CD4-positive, alpha-beta T cell (primary cell): Measurements from ENCODE around the gene MEPE. TPM values are rescaled to one million over a fixed set of nuclear protein-coding genes. Genes with fewer than 3 reads are reported as not detected.

Source experiments
- ATAC-seq: fragments of 200-7000 bp; cut with Tn5 transposase; one replicate; pipeline ENCODE4 v1.10.0; 2022; ENCODE audit warnings: mild to moderate bottlenecking; ENCODE audit not compliant: poor library complexity
- CTCF ChIA-PET: fragments of 350-600 bp; sonication (Branson Sonifier 250); formaldehyde crosslinking; loops from one replicate; lab custom pipeline; 2021; ENCODE audit warnings: antibody characterized with exemption, inconsistent platforms; lab: Charles Lee
- POLR2A ChIA-PET: fragments of 350-600 bp; sonication (Branson Sonifier 250); formaldehyde crosslinking; loops from one replicate; lab custom pipeline; 2021; ENCODE audit warnings: antibody characterized with exemption, inconsistent platforms; lab: Charles Lee
- DNase-seq, 14 experiments: peaks; one replicate each; pipeline ENCODE4 v3.0.0-alpha.2; 2013 to 2020; ENCODE audit warnings: mixed read lengths in 2 of 14
- H3K27ac ChIP-seq, 2 donors: one replicate each; pipeline versions ENCODE4 v1.5.1 to v1.7.0; 2013; ENCODE audit warnings: low read length in 2 of 2, low read depth in 1 of 2, mild to moderate bottlenecking in 1 of 2
- H3K27me3 ChIP-seq, 2 experiments: 1 replicate in 1 of 2; 2 replicates in 1 of 2; pipeline versions ENCODE4 v1.6.1 to v1.7.0; 2013; ENCODE audit warnings: low read length in 2 of 2, control low read depth in 1 of 2, mild to moderate bottlenecking in 1 of 2, moderate library complexity in 1 of 2; ENCODE audit not compliant: insufficient read depth in 2 of 2, control insufficient read depth in 1 of 2
- H3K36me3 ChIP-seq: one replicate; pipeline ENCODE4 v1.6.1; 2013; ENCODE audit warnings: low read length, control low read depth; ENCODE audit not compliant: insufficient read depth
- H3K4me1 ChIP-seq: one replicate; pipeline ENCODE4 v1.6.1; 2013; ENCODE audit warnings: low read length, control low read depth; ENCODE audit not compliant: insufficient read depth
- H3K4me3 ChIP-seq: one replicate; pipeline ENCODE4 v1.5.1; 2013; ENCODE audit warnings: mild to moderate bottlenecking, low read length, moderate library complexity
- H3K9me3 ChIP-seq, 2 experiments: 1 replicate in 1 of 2; 2 replicates in 1 of 2; pipeline versions ENCODE4 v1.6.1 to v1.7.0; 2013; ENCODE audit warnings: low read length in 2 of 2, mild to moderate bottlenecking in 2 of 2, control low read depth in 1 of 2, moderate library complexity in 1 of 2; ENCODE audit not compliant: control insufficient read depth in 1 of 2, insufficient read depth in 1 of 2
- H3K27ac Mint-ChIP-seq: one replicate; pipeline ENCODE4 v1.8.0; 2020; ENCODE audit warnings: mixed read lengths
- H3K27me3 Mint-ChIP-seq: one replicate; pipeline ENCODE4 v1.8.0; 2021; ENCODE audit warnings: mixed read lengths
- H3K36me3 Mint-ChIP-seq: one replicate; pipeline ENCODE4 v1.8.0; 2021; ENCODE audit warnings: low read depth, mixed read lengths
- H3K4me1 Mint-ChIP-seq: one replicate; pipeline ENCODE4 v1.8.0; 2021; ENCODE audit warnings: low read depth, mixed read lengths
- H3K4me3 Mint-ChIP-seq: one replicate; pipeline ENCODE4 v1.8.0; 2020; ENCODE audit warnings: mild to moderate bottlenecking, mixed read lengths
- H3K9me3 Mint-ChIP-seq: one replicate; pipeline ENCODE4 v1.8.0; 2020; ENCODE audit warnings: mixed read lengths
- CTCF ChIP-seq: fragments of 200-600 bp; IDR thresholded peaks from one replicate; pipeline ENCODE4 v1.8.0; 2022; ENCODE audit warnings: antibody characterized with exemption, mild to moderate bottlenecking
- intact Hi-C, 2 experiments: fragments of 100-400 bp; cut with DNase I in 1 of 2; cut with micrococcal nuclease in 1 of 2; formaldehyde crosslinking; loops; one replicate each; pipeline versions ENCODE4 v1.15.1 to v1.9.0; 2023 to 2025; cut with DNase I, micrococcal nuclease
- total RNA-seq, 174 experiments: library from RNA in 2 of 174; stranded (reverse) in 2 of 174; gene quantifications; one replicate each; pipeline ENCODE4 v1.2.3 and lab custom pipeline; 2021 to 2026

The MEPE gene
- total RNA-seq, 2 experiments from 2014 or later: not detected

- ChIA-PET CTCF (no interaction called here), POLR2A (no interaction called here)
- no peaks in the 10 kb centered on the region for H3K4me1 Mint-ChIP-seq
- Histone ChIP-seq H3K27me3 (no peaks in the 10 kb centered on the region), H3K27ac (no peak overlapping the region), H3K4me3 (no peak overlapping the region), H3K9me3 (no peaks in the 10 kb centered on the region), H3K36me3 (no peaks in the 10 kb centered on the region), H3K4me1 (no peaks in the 10 kb centered on the region)
- H3K9me3 Mint-ChIP-seq: no peaks in the 10 kb centered on the region
- ATAC-seq (no peak), DNase-seq (peak in 1 of 14 experiments; percentile 2)
- intact Hi-C loops: no loop called here
- no peaks in the 10 kb centered on the region for H3K36me3 Mint-ChIP-seq
- H3K27ac Mint-ChIP-seq: no peak overlapping the region
- H3K27me3 Mint-ChIP-seq: no peaks in the 10 kb centered on the region
- TF ChIP-seq CTCF: no peak
- H3K4me3 Mint-ChIP-seq: no peak overlapping the region
These were observed 25.4 kb upstream of the MEPE start for GRCh38 chr4:87807402-87807801.

GRCh38 chr4:87811977-87812376, 20.8 kb upstream of the MEPE start:
- DNase-seq (no peak), ATAC-seq (no peak)
- Mint-ChIP-seq H3K36me3 (no peaks in the 10 kb centered on the region), H3K4me1 (no peaks in the 10 kb centered on the region), H3K4me3 (no peak overlapping the region), H3K27ac (no peak overlapping the region), H3K27me3 (no peaks in the 10 kb centered on the region), H3K9me3 (peaks cover 10% of the 10 kb centered on the region)
- intact Hi-C loops: no loop called here
- H3K4me1 ChIP-seq: no peaks in the 10 kb centered on the region
- no peaks in the 10 kb centered on the region for H3K36me3 ChIP-seq
- ChIA-PET POLR2A (no interaction called here), CTCF (no interaction called here)
- TF ChIP-seq CTCF: no peak
- no peaks in the 10 kb centered on the region for H3K27me3 ChIP-seq
- no peak overlapping the region for H3K27ac ChIP-seq
- no peak overlapping the region for H3K4me3 ChIP-seq
- no peaks in the 10 kb centered on the region for H3K9me3 ChIP-seq

GRCh38 chr4:87819281-87819919, 13.4 kb upstream of the MEPE start:
- intact Hi-C loops: no loop called here
- ChIA-PET CTCF (no interaction called here), POLR2A (no interaction called here)
- DNase-seq (no peak), ATAC-seq (no peak)
- Histone ChIP-seq H3K4me1 (no peaks in the 10 kb centered on the region), H3K9me3 (peaks cover 0 to 4% of the 10 kb centered on the region in 2 experiments), H3K36me3 (no peaks in the 10 kb centered on the region), H3K27me3 (no peaks in the 10 kb centered on the region), H3K27ac (no peak overlapping the region), H3K4me3 (no peak overlapping the region)
- Mint-ChIP-seq H3K36me3 (no peaks in the 10 kb centered on the region), H3K27ac (no peak overlapping the region), H3K4me3 (no peak overlapping the region), H3K9me3 (peaks cover 7% of the 10 kb centered on the region), H3K4me1 (no peaks in the 10 kb centered on the region), H3K27me3 (peaks cover 24% of the 10 kb centered on the region)
- no peak for TF ChIP-seq CTCF
